ENCODE measurements around the gene BTBD19. TPM values are rescaled to one million over a fixed set of nuclear protein-coding genes. Genes with fewer than 3 reads are reported as not detected.

BTBD19 gene
- total and polyA plus RNA-seq, 2 of the 4 experiments (the other 2 are of a cell fraction): 0.90 to 17.2 TPM

- no peak overlapping the region for H2AK5ac ChIP-seq (ENCODE audit: low read depth, low read length)
- H3K9me3 ChIP-seq (ENCODE audit: control insufficient read depth, insufficient read depth, low read length): no peaks in the 10 kb centered on the region
- POLR2A ChIA-PET (ENCODE audit: unreplicated experiment): no interaction called here
- H3K9ac ChIP-seq (ENCODE audit: low read depth, low read length): no peak overlapping the region
- H2AFZ ChIP-seq (replicated peaks; ENCODE audit: low read length, poor library complexity): no peak overlapping the region
- no peak overlapping the region for H4K5ac ChIP-seq (ENCODE audit: low read depth, low read length)
- in situ Hi-C loops (cut with MboI; ENCODE audit: low sequenced_read_pairs): loop anchor here (25.0 kb wide), 1 partner anchor 136 kb away; the partner anchor contains the start of gene EIF2B3
- no CpG with 5 or more reads among the region's 1 CpG for WGBS, 2 experiments (ENCODE audit: extremely low coverage in 2 of 2, insufficient read length in 1 of 2)
- H3K9me1 ChIP-seq (ENCODE audit: insufficient read depth, low read length): no peaks in the 10 kb centered on the region; the same call in 1 of the 2 replicates
- no peak for TF ChIP-seq MXI1 (IDR thresholded peaks at IDR 0.05; ENCODE audit: borderline replicate concordance, low read depth, low read length)
- no peak for TF ChIP-seq BHLHE40 (IDR thresholded peaks at IDR 0.05; ENCODE audit: low read depth, low read length)
- TF ChIP-seq CTCF (conservative IDR thresholded peaks at IDR 0.05; ENCODE audit: low read depth, low read length): no peak
- no peak for TF ChIP-seq CHD1 (IDR thresholded peaks at IDR 0.05; ENCODE audit: low read depth, low read length)
- TF ChIP-seq FOS (IDR thresholded peaks at IDR 0.05; ENCODE audit: low read depth, low read length): no peak
- no peak for TF ChIP-seq RAD21 (IDR thresholded peaks at IDR 0.05; ENCODE audit: low read length)
- TF ChIP-seq RCOR1 (IDR thresholded peaks at IDR 0.05; ENCODE audit: insufficient replicate concordance, low read length): no peak
- no peak for TF ChIP-seq USF2 (IDR thresholded peaks at IDR 0.05; ENCODE audit: low read depth, low read length)
- TF ChIP-seq POLR2A (IDR thresholded peaks at IDR 0.05; ENCODE audit: low read depth, low read length): no peak
- TF ChIP-seq ELK1 (IDR thresholded peaks at IDR 0.05; ENCODE audit: borderline replicate concordance, low read depth, low read length): no peak
- TF ChIP-seq MAZ (IDR thresholded peaks at IDR 0.05; ENCODE audit: borderline replicate concordance, low read depth, low read length): no peak
- TF ChIP-seq SMC3 (IDR thresholded peaks at IDR 0.05; ENCODE audit: low read depth, low read length): no peak
- TF ChIP-seq RFX5 (IDR thresholded peaks at IDR 0.05; ENCODE audit: low read depth, low read length): no peak
- no peak for TF ChIP-seq MAFK (IDR thresholded peaks at IDR 0.05; ENCODE audit: low read depth, low read length)
- TF ChIP-seq CEBPB (IDR thresholded peaks at IDR 0.05; ENCODE audit: low read depth, low read length): no peak
- no peak for TF ChIP-seq NFE2L2 (IDR thresholded peaks at IDR 0.05; ENCODE audit: low read depth, low read length)
- no peak overlapping the region for H4K91ac ChIP-seq (ENCODE audit: insufficient read depth, low read depth, low read length)
- no peaks in the 10 kb centered on the region for H3K4me1 ChIP-seq (ENCODE audit: control insufficient read depth, insufficient read depth, low read length)
- no peak overlapping the region for H4K8ac ChIP-seq (ENCODE audit: low read depth in 2 of 2, low read length in 2 of 2)
- no peak overlapping the region for H2BK120ac ChIP-seq (ENCODE audit: low read depth, low read length)
- ATAC-seq (ENCODE audit: low read depth) (no peak), DNase-seq (no peak)
- H3K27me3 ChIP-seq (ENCODE audit: control insufficient read depth, insufficient read depth, low read length): no peaks in the 10 kb centered on the region
- no peak overlapping the region for H2BK15ac ChIP-seq (ENCODE audit: low read depth, low read length)
- dilution Hi-C loops (cut with HindIII; ENCODE audit: low sequenced_read_pairs, unreplicated experiment): no loop called here
- H3K4me2 ChIP-seq (ENCODE audit: low read depth, low read length): no peak overlapping the region
- no peaks in the 10 kb centered on the region for H3K79me1 ChIP-seq (ENCODE audit: low read depth in 1 of 2, low read length in 2 of 2)
- intact Hi-C loops (cut with micrococcal nuclease): no loop called here
- H2BK20ac ChIP-seq (ENCODE audit: low read depth, low read length): no peak overlapping the region
- no peak overlapping the region for H3K14ac ChIP-seq (replicated peaks; ENCODE audit: low read depth, low read length)
- no peak overlapping the region for H3K4me3 ChIP-seq (ENCODE audit: insufficient read depth, low read depth, low read length)
- H3K56ac ChIP-seq (ENCODE audit: extremely low read depth, insufficient read depth, low read length): no peak overlapping the region
- H2AK9ac ChIP-seq (replicated peaks; ENCODE audit: low read depth, low read length, poor library complexity): no peak overlapping the region
- no peak overlapping the region for H2BK5ac ChIP-seq (ENCODE audit: low read depth, low read length, poor library complexity, severe bottlenecking)
- H3K4ac ChIP-seq (ENCODE audit: low read depth, low read length): no peak overlapping the region
- no peaks in the 10 kb centered on the region for H4K20me1 ChIP-seq (ENCODE audit: insufficient read depth, low read length)
- H3K27ac ChIP-seq (ENCODE audit: insufficient read depth, low read length): no peak overlapping the region
- H3K23ac ChIP-seq (ENCODE audit: low read depth, low read length): no peak overlapping the region
- CTCF ChIA-PET: no interaction called here
- H3K36me3 ChIP-seq (ENCODE audit: control insufficient read depth, insufficient read depth, low read length): peaks cover 7% of the 10 kb centered on the region; the same call in 1 of the 2 replicates
- BruUV-seq (replicated peaks): no TSS peak
- no peak overlapping the region for H3K18ac ChIP-seq (ENCODE audit: low read depth, low read length)
Observed at GRCh38 chr1:44851308-44851707, 43.0 kb downstream of the BTBD19 start.

All from IMR-90 (cell line).